Measurements from ENCODE around the gene LUC7L3.

Gene LUC7L3

GRCh38 chr17:50737118-50737698 lies 17.8 kb downstream of the LUC7L3 start:
- peaks cover 22 to 28% of the 10 kb centered on the region in 2 donors for H3K36me3 ChIP-seq (ENCODE audit: control insufficient read depth in 1 of 2, insufficient read depth in 2 of 2, low read length in 2 of 2)
- no peak overlapping the region for H3K27ac ChIP-seq (ENCODE audit: low read length)
- H3K27me3 ChIP-seq (ENCODE audit: low read depth, low read length): no peaks in the 10 kb centered on the region
- peaks cover 0 to 14% of the 10 kb centered on the region in 2 donors for H3K4me1 ChIP-seq (ENCODE audit: control insufficient read depth in 1 of 2, insufficient read depth in 2 of 2, low read length in 2 of 2)
- H3K4me3 ChIP-seq (ENCODE audit: low read depth in 1 of 2, low read length in 2 of 2): no peak overlapping the region
- H3K9me3 ChIP-seq (ENCODE audit: control insufficient read depth in 1 of 2, low read length in 2 of 2): no peaks in the 10 kb centered on the region

GRCh38 chr17:50739098-50739497 lies 19.7 kb downstream of the LUC7L3 start:
- peaks cover 23 to 42% of the 10 kb centered on the region in 2 donors for H3K36me3 ChIP-seq (ENCODE audit: control insufficient read depth in 1 of 2, insufficient read depth in 2 of 2, low read length in 2 of 2)

GRCh38 chr17:50745631-50746030 lies 26.2 kb downstream of the LUC7L3 start:
- Histone ChIP-seq H3K36me3 (ENCODE audit: control insufficient read depth in 1 of 2, insufficient read depth in 2 of 2, low read length in 2 of 2) (peaks cover 67 to 88% of the 10 kb centered on the region in 2 donors), H3K27me3 (ENCODE audit: low read depth, low read length) (no peaks in the 10 kb centered on the region), H3K4me3 (ENCODE audit: low read depth in 1 of 2, low read length in 2 of 2) (no peak overlapping the region), H3K9me3 (ENCODE audit: control insufficient read depth in 1 of 2, low read length in 2 of 2) (no peaks in the 10 kb centered on the region), H3K27ac (ENCODE audit: low read length) (no peak overlapping the region), H3K4me1 (ENCODE audit: control insufficient read depth in 1 of 2, insufficient read depth in 2 of 2, low read length in 2 of 2) (no peaks in the 10 kb centered on the region)

More at GRCh38 chr17:50739098-50739497, 19.7 kb downstream of the LUC7L3 start:
- Histone ChIP-seq H3K27ac (ENCODE audit: low read length) (no peak overlapping the region), H3K9me3 (ENCODE audit: control insufficient read depth in 1 of 2, low read length in 2 of 2) (no peaks in the 10 kb centered on the region), H3K4me1 (ENCODE audit: control insufficient read depth in 1 of 2, insufficient read depth in 2 of 2, low read length in 2 of 2) (peaks cover 0 to 7% of the 10 kb centered on the region in 2 donors), H3K4me3 (ENCODE audit: low read depth in 1 of 2, low read length in 2 of 2) (no peak overlapping the region), H3K27me3 (ENCODE audit: low read depth, low read length) (no peaks in the 10 kb centered on the region)

- Histone ChIP-seq H3K27me3 (ENCODE audit: low read depth, low read length) (no peaks in the 10 kb centered on the region), H3K4me1 (ENCODE audit: control insufficient read depth in 1 of 2, insufficient read depth in 2 of 2, low read length in 2 of 2) (no peaks in the 10 kb centered on the region), H3K4me3 (ENCODE audit: low read depth in 1 of 2, low read length in 2 of 2) (no peak overlapping the region), H3K9me3 (ENCODE audit: control insufficient read depth in 1 of 2, low read length in 2 of 2) (no peaks in the 10 kb centered on the region), H3K36me3 (ENCODE audit: control insufficient read depth in 1 of 2, insufficient read depth in 2 of 2, low read length in 2 of 2) (peaks cover 79 to 81% of the 10 kb centered on the region in 2 donors), H3K27ac (ENCODE audit: low read length) (no peak overlapping the region)
These were observed 29.8 kb downstream of the LUC7L3 start for GRCh38 chr17:50749245-50749644.

GRCh38 chr17:50754521-50754920 lies 35.1 kb downstream of the LUC7L3 start:
- H3K4me1 ChIP-seq (ENCODE audit: control insufficient read depth in 1 of 2, insufficient read depth in 2 of 2, low read length in 2 of 2): peaks cover 0 to 6% of the 10 kb centered on the region in 2 donors
- H3K4me3 ChIP-seq (ENCODE audit: low read depth in 1 of 2, low read length in 2 of 2): no peak overlapping the region
- H3K27ac ChIP-seq (ENCODE audit: low read length): no peak overlapping the region
- H3K27me3 ChIP-seq (ENCODE audit: low read depth, low read length): no peaks in the 10 kb centered on the region
- peaks cover 44 to 50% of the 10 kb centered on the region in 2 donors for H3K36me3 ChIP-seq (ENCODE audit: control insufficient read depth in 1 of 2, insufficient read depth in 2 of 2, low read length in 2 of 2)
- no peaks in the 10 kb centered on the region for H3K9me3 ChIP-seq (ENCODE audit: control insufficient read depth in 1 of 2, low read length in 2 of 2)

GRCh38 chr17:50758524-50758923 lies 39.1 kb downstream of the LUC7L3 start:
- Histone ChIP-seq H3K36me3 (ENCODE audit: control insufficient read depth in 1 of 2, insufficient read depth in 2 of 2, low read length in 2 of 2) (peaks cover 11 to 19% of the 10 kb centered on the region in 2 donors), H3K9me3 (ENCODE audit: control insufficient read depth in 1 of 2, low read length in 2 of 2) (no peaks in the 10 kb centered on the region), H3K4me1 (ENCODE audit: control insufficient read depth in 1 of 2, insufficient read depth in 2 of 2, low read length in 2 of 2) (peaks cover 6 to 9% of the 10 kb centered on the region in 2 donors), H3K27ac (ENCODE audit: low read length) (no peak overlapping the region), H3K27me3 (ENCODE audit: low read depth, low read length) (no peaks in the 10 kb centered on the region), H3K4me3 (ENCODE audit: low read depth in 1 of 2, low read length in 2 of 2) (no peak overlapping the region)

- H3K36me3 ChIP-seq (ENCODE audit: control insufficient read depth in 1 of 2, insufficient read depth in 2 of 2, low read length in 2 of 2): peaks cover 7 to 15% of the 10 kb centered on the region in 2 donors
- no peak overlapping the region for H3K27ac ChIP-seq (ENCODE audit: low read length)
- no peaks in the 10 kb centered on the region for H3K27me3 ChIP-seq (ENCODE audit: low read depth, low read length)
- no peak overlapping the region for H3K4me3 ChIP-seq (ENCODE audit: low read depth in 1 of 2, low read length in 2 of 2)
- H3K4me1 ChIP-seq (ENCODE audit: control insufficient read depth in 1 of 2, insufficient read depth in 2 of 2, low read length in 2 of 2): peaks cover 11 to 14% of the 10 kb centered on the region in 2 donors
- H3K9me3 ChIP-seq (ENCODE audit: control insufficient read depth in 1 of 2, low read length in 2 of 2): no peaks in the 10 kb centered on the region
These were observed 39.7 kb downstream of the LUC7L3 start for GRCh38 chr17:50758989-50759544.

- Histone ChIP-seq H3K4me3 (ENCODE audit: low read depth in 1 of 2, low read length in 2 of 2) (no peak overlapping the region), H3K27ac (ENCODE audit: low read length) (no peak overlapping the region), H3K9me3 (ENCODE audit: control insufficient read depth in 1 of 2, low read length in 2 of 2) (no peaks in the 10 kb centered on the region), H3K27me3 (ENCODE audit: low read depth, low read length) (no peaks in the 10 kb centered on the region), H3K4me1 (ENCODE audit: control insufficient read depth in 1 of 2, insufficient read depth in 2 of 2, low read length in 2 of 2) (peaks cover 25 to 31% of the 10 kb centered on the region in 2 donors), H3K36me3 (ENCODE audit: control insufficient read depth in 1 of 2, insufficient read depth in 2 of 2, low read length in 2 of 2) (no peaks in the 10 kb centered on the region)
These were observed 42.8 kb downstream of the LUC7L3 start for GRCh38 chr17:50762177-50762576.

- Histone ChIP-seq H3K4me3 (ENCODE audit: low read depth in 1 of 2, low read length in 2 of 2) (peak overlapping the region; percentile 46 to 52), H3K9me3 (ENCODE audit: control insufficient read depth in 1 of 2, low read length in 2 of 2) (no peaks in the 10 kb centered on the region), H3K27me3 (ENCODE audit: low read depth, low read length) (no peaks in the 10 kb centered on the region), H3K36me3 (ENCODE audit: control insufficient read depth in 1 of 2, insufficient read depth in 2 of 2, low read length in 2 of 2) (no peaks in the 10 kb centered on the region), H3K27ac (ENCODE audit: low read length) (no peak overlapping the region), H3K4me1 (ENCODE audit: control insufficient read depth in 1 of 2, insufficient read depth in 2 of 2, low read length in 2 of 2) (peaks cover 24 to 31% of the 10 kb centered on the region in 2 donors)
These were observed 44.5 kb downstream of the LUC7L3 start for GRCh38 chr17:50763716-50764475.

- Histone ChIP-seq H3K36me3 (ENCODE audit: control insufficient read depth in 1 of 2, insufficient read depth in 2 of 2, low read length in 2 of 2) (no peaks in the 10 kb centered on the region), H3K27me3 (ENCODE audit: low read depth, low read length) (no peaks in the 10 kb centered on the region), H3K4me1 (ENCODE audit: control insufficient read depth in 1 of 2, insufficient read depth in 2 of 2, low read length in 2 of 2) (peaks cover 24 to 31% of the 10 kb centered on the region in 2 donors), H3K4me3 (ENCODE audit: low read depth in 1 of 2, low read length in 2 of 2) (no peak overlapping the region), H3K9me3 (ENCODE audit: control insufficient read depth in 1 of 2, low read length in 2 of 2) (no peaks in the 10 kb centered on the region), H3K27ac (ENCODE audit: low read length) (no peak overlapping the region)
These were observed 45.3 kb downstream of the LUC7L3 start for GRCh38 chr17:50764734-50765149.

- H3K4me3 ChIP-seq (ENCODE audit: low read depth in 1 of 2, low read length in 2 of 2): peak overlapping the region; percentile 1 to 56
- no peaks in the 10 kb centered on the region for H3K36me3 ChIP-seq (ENCODE audit: control insufficient read depth in 1 of 2, insufficient read depth in 2 of 2, low read length in 2 of 2)
- H3K9me3 ChIP-seq (ENCODE audit: control insufficient read depth in 1 of 2, low read length in 2 of 2): no peaks in the 10 kb centered on the region
- H3K27ac ChIP-seq (ENCODE audit: low read length): peak overlapping the region; percentile 80
- no peaks in the 10 kb centered on the region for H3K27me3 ChIP-seq (ENCODE audit: low read depth, low read length)
- H3K4me1 ChIP-seq (ENCODE audit: control insufficient read depth in 1 of 2, insufficient read depth in 2 of 2, low read length in 2 of 2): peaks cover 24 to 31% of the 10 kb centered on the region in 2 donors
These were observed 46.2 kb downstream of the LUC7L3 start for GRCh38 chr17:50765454-50766221.
